B cell (primary cell): ENCODE results near the gene TRIM64C.
"Not testable (repeated sequence)": the region's sequence is repeated elsewhere in the genome, so short reads cannot be mapped to it uniquely, and the experiment has no call there.

ENCODE experiments used
- CTCF ChIP-seq: fragments of 200-600 bp; IDR thresholded peaks from one replicate; pipeline ENCODE4 v1.8.0; 2022; ENCODE audit warnings: antibody characterized with exemption, mild to moderate bottlenecking
- EZH2 ChIP-seq: IDR thresholded peaks from 2 replicates; pipeline ENCODE4 v1.6.1; 2012; ENCODE audit warnings: borderline replicate concordance, low read depth, mild to moderate bottlenecking, moderate library complexity, low read length; ENCODE audit not compliant: insufficient read depth, poor library complexity, severe bottlenecking

- TF ChIP-seq CTCF, EZH2: not testable (repeated sequence)
These were observed 10.7 kb downstream of the TRIM64C start for GRCh38 chr11:49048229-49048628.
